SK-N-SH (cell line): Measurements from ENCODE around the gene CIB4. TPM values are rescaled to one million over a fixed set of nuclear protein-coding genes. Genes with fewer than 3 reads are reported as not detected.

Experiments
- CTCF ChIA-PET: fragments of 300-600, 350-600 bp; formaldehyde crosslinking; extraction: SDS; loops from one replicate; lab custom pipeline; 2021; lab: Yijun Ruan, JAX
- POLR2A ChIA-PET: fragments of 350-600 bp; sonication (Branson Sonifier 250); formaldehyde crosslinking; extraction: SDS; loops from one replicate; lab custom pipeline; 2020; ENCODE audit warnings: antibody characterized with exemption, inconsistent platforms; lab: Yijun Ruan, JAX
- DNase-seq: peaks from one replicate; pipeline ENCODE4 v3.0.0; 2012
- H2AFZ ChIP-seq: fragments of 200-600 bp; sonication (generic); 2 replicates; pipeline ENCODE4 v1.8.1; 2016; ENCODE audit warnings: antibody characterized with exemption, mild to moderate bottlenecking, low read depth
- H3F3A ChIP-seq: fragments of 200-600 bp; sonication (generic); replicated peaks from 2 replicates; pipeline ENCODE3; 2016; ENCODE audit warnings: antibody characterized with exemption, mild to moderate bottlenecking; ENCODE audit not compliant: insufficient read depth
- H3K27ac ChIP-seq, 2 experiments: fragments of 200-500 bp in 1 of 2; fragments of 200-600 bp in 1 of 2; sonication (Bioruptor generic) in 1 of 2; sonication (generic), shearing (Covaris generic) in 1 of 2; 2 replicates each; pipeline versions ENCODE4 v1.5.1 to v1.6.1; 2014 to 2016; ENCODE audit warnings: low read depth in 2 of 2, inconsistent platforms in 1 of 2, low read length in 1 of 2, mild to moderate bottlenecking in 1 of 2, mixed read lengths in 1 of 2
- H3K27me3 ChIP-seq: fragments of 200-600 bp; sonication (generic), shearing (Covaris generic); 2 replicates; pipeline ENCODE4 v1.6.1; 2016; ENCODE audit warnings: mixed run types; ENCODE audit not compliant: insufficient read depth
- H3K36me3 ChIP-seq, 2 experiments: fragments of 200-500 bp in 1 of 2; fragments of 200-600 bp in 1 of 2; sonication (Bioruptor generic) in 1 of 2; sonication (generic) in 1 of 2; replicated peaks in 1 of 2; 2 replicates each; pipeline versions ENCODE3 to v1.5.1; 2014 to 2016; ENCODE audit warnings: low read length in 1 of 2, mild to moderate bottlenecking in 1 of 2; ENCODE audit not compliant: insufficient read depth in 2 of 2, control insufficient read depth in 1 of 2
- H3K4me1 ChIP-seq, 2 experiments: fragments of 200-500 bp in 1 of 2; fragments of 200-600 bp in 1 of 2; sonication (Bioruptor generic) in 1 of 2; sonication (generic), shearing (Covaris generic) in 1 of 2; 2 replicates each; pipeline versions ENCODE4 v1.5.1 to v1.6.1; 2014 to 2016; ENCODE audit warnings: low read depth in 1 of 2, low read length in 1 of 2, mixed run types in 1 of 2; ENCODE audit not compliant: insufficient read depth in 2 of 2, control insufficient read depth in 1 of 2
- H3K4me2 ChIP-seq: fragments of 200-600 bp; sonication (generic), shearing (Covaris generic); 2 replicates; pipeline ENCODE4 v1.6.1; 2017; ENCODE audit warnings: mixed run types
- H3K4me3 ChIP-seq, 2 experiments: fragments of 200-500 bp in 1 of 2; fragments of 200-600 bp in 1 of 2; sonication (Bioruptor generic) in 1 of 2; sonication (generic), shearing (Covaris generic) in 1 of 2; 2 replicates each; pipeline versions ENCODE4 v1.5.1 to v1.8.1; 2014 to 2016; ENCODE audit warnings: low read depth in 2 of 2, inconsistent platforms in 1 of 2, low read length in 1 of 2, mild to moderate bottlenecking in 1 of 2, mixed read lengths in 1 of 2, moderate library complexity in 1 of 2
- H3K79me2 ChIP-seq: fragments of 200-600 bp; sonication (generic); 2 replicates; pipeline ENCODE4 v1.8.1; 2017; ENCODE audit warnings: mild to moderate bottlenecking; ENCODE audit not compliant: insufficient read depth
- H3K9ac ChIP-seq: fragments of 200-600 bp; sonication (generic); 2 replicates; pipeline ENCODE4 v1.6.1; 2017; ENCODE audit warnings: mixed run types
- H3K9me2 ChIP-seq: fragments of 200-600 bp; sonication (generic); 2 replicates; pipeline ENCODE4 v1.6.1; 2017; ENCODE audit warnings: mixed run types
- H3K9me3 ChIP-seq: fragments of 200-600 bp; sonication (generic); 2 replicates; pipeline ENCODE4 v1.6.1; 2017; ENCODE audit warnings: mixed run types, mild to moderate bottlenecking, moderate library complexity
- H4K20me1 ChIP-seq: fragments of 200-600 bp; sonication (generic); 2 replicates; pipeline ENCODE4 v1.6.1; 2017; ENCODE audit warnings: mild to moderate bottlenecking, mixed run types; ENCODE audit not compliant: insufficient read depth
- CTCF ChIP-seq: fragments of 200-600 bp; sonication (generic); IDR thresholded peaks from 2 replicates; pipeline ENCODE4 v1.6.1; 2017; ENCODE audit warnings: antibody characterized with exemption, mild to moderate bottlenecking, moderate library complexity
- ELF1 ChIP-seq: IDR thresholded peaks from 2 replicates; pipeline ENCODE4 v1.4.0; 2012
- FOXJ3 ChIP-seq: sonication (generic); formaldehyde crosslinking; IDR thresholded peaks from 2 replicates; pipeline ENCODE4 v1.5.1; 2020; ENCODE audit warnings: mild to moderate bottlenecking, missing genetic modification reagents
- FOXM1 ChIP-seq: IDR thresholded peaks from 2 replicates; pipeline ENCODE4 v1.4.0; 2012; ENCODE audit warnings: low read depth, mild to moderate bottlenecking
- GATA2 ChIP-seq: sonication (generic); formaldehyde crosslinking; IDR thresholded peaks from 2 replicates; pipeline ENCODE4 v1.5.0; 2020; ENCODE audit warnings: mild to moderate bottlenecking, missing genetic modification reagents
- IRF3 ChIP-seq: fragments of 150-350 bp; IDR thresholded peaks from 2 replicates; pipeline ENCODE4 v1.6.1; 2016; ENCODE audit warnings: mild to moderate bottlenecking, low read depth, low read length
- MAX ChIP-seq: IDR thresholded peaks from 2 replicates; pipeline ENCODE4 v1.4.0; 2012; ENCODE audit warnings: low read depth
- MEF2A ChIP-seq: IDR thresholded peaks from 2 replicates; pipeline ENCODE4 v1.4.0; 2012; ENCODE audit warnings: low read depth, borderline replicate concordance
- MXI1 ChIP-seq: IDR thresholded peaks from 2 replicates; pipeline ENCODE4 v1.6.1; 2012; ENCODE audit warnings: mild to moderate bottlenecking, low read depth, low read length, improper control_type of control experiment
- NFIC ChIP-seq: IDR thresholded peaks from 2 replicates; pipeline ENCODE4 v1.4.0; 2012; ENCODE audit warnings: borderline replicate concordance
- POLR2AphosphoS5 ChIP-seq: IDR thresholded peaks from 2 replicates; pipeline ENCODE4 v1.6.1; 2012; ENCODE audit warnings: low read depth, low read length
- RCOR1 ChIP-seq: fragments of 150-350 bp; IDR thresholded peaks from 2 replicates; pipeline ENCODE4 v1.6.1; 2017; ENCODE audit warnings: antibody characterized with exemption, low read length
- RXRA ChIP-seq: IDR thresholded peaks from 2 replicates; pipeline ENCODE4 v1.4.0; 2012; ENCODE audit warnings: low read depth, mild to moderate bottlenecking, borderline replicate concordance
- SIN3A ChIP-seq: IDR thresholded peaks from 2 replicates; pipeline ENCODE4 v1.6.1; 2012; ENCODE audit warnings: low read depth, mild to moderate bottlenecking, low read length, moderate library complexity, borderline replicate concordance
- TCF12 ChIP-seq: IDR thresholded peaks from 2 replicates; pipeline ENCODE4 v1.4.0; 2012
- USF1 ChIP-seq: IDR thresholded peaks from 2 replicates; pipeline ENCODE4 v1.4.0; 2012; ENCODE audit warnings: low read depth, borderline replicate concordance
- YY1 ChIP-seq: IDR thresholded peaks from 2 replicates; pipeline ENCODE4 v1.4.0; 2012; ENCODE audit warnings: low read depth, mild to moderate bottlenecking
- ZBTB33 ChIP-seq: IDR thresholded peaks from 2 replicates; pipeline ENCODE4 v1.4.0; 2012; ENCODE audit warnings: low read depth, borderline replicate concordance
- whole genome bisulfite sequencing: methylation state at CpG from one replicate; pipeline ENCODE4 v1.1.6; 2017; ENCODE audit warnings: low lambda C conversion rate; 5-methylcytosine and 5-hydroxymethylcytosine counted together
- polyA plus RNA-seq, 3 experiments: library from polyadenylated mRNA; depleted of rRNA; stranded (reverse); fragments of >200 nt; gene quantifications; 2 replicates each; pipeline ENCODE4 v1.2.3, GENCODE V29; 2012

CIB4 gene
- polyA plus RNA-seq, 1 of the 3 experiments (the other 2 are of a cell fraction): not detected

GRCh38 chr2:26595146-26595545 is 46.0 kb downstream of the CIB4 start (continued):
- no peak for TF ChIP-seq IRF3
- TF ChIP-seq MXI1: no peak
- TF ChIP-seq MEF2A: no peak
- TF ChIP-seq YY1: no peak
- TF ChIP-seq SIN3A: no peak
- TF ChIP-seq, all 33 proteins: peak for 0

- TF ChIP-seq USF1 (no peak), SIN3A (no peak), POLR2AphosphoS5 (no peak), YY1 (no peak), ZBTB33 (no peak), NFIC (no peak), TCF12 (no peak), RCOR1 (no peak), FOXM1 (no peak), FOXJ3 (CRISPR knock-in tag) (no peak), ELF1 (no peak), CTCF (no peak), IRF3 (no peak), GATA2 (no peak), MEF2A (no peak), RXRA (no peak), MXI1 (no peak), MAX (no peak)
- Histone ChIP-seq H3K27ac (no peak overlapping the region), H2AFZ (no peak overlapping the region; the same call in 1 of the 2 replicates), H3K79me2 (no peaks in the 10 kb centered on the region), H3K4me2 (no peak overlapping the region), H3K9ac (no peak overlapping the region), H3K27me3 (peaks cover 82% of the 10 kb centered on the region), H3K4me3 (no peak overlapping the region), H3F3A (no peaks in the 10 kb centered on the region), H4K20me1 (no peaks in the 10 kb centered on the region), H3K9me3 (no peaks in the 10 kb centered on the region), H3K9me2 (no peaks in the 10 kb centered on the region), H3K36me3 (no peaks in the 10 kb centered on the region), H3K4me1 (peaks cover 0 to 10% of the 10 kb centered on the region in 2 experiments; a peak in 1 of 4 replicates)
- no peak for DNase-seq
- ChIA-PET POLR2A (no interaction called here), CTCF (interaction anchor here (2.5 to 11.9 kb wide), 5 partner anchors 11 to 154 kb away, joined by 7 to 150 read pairs (median 18); no protein-coding TSS in a partner anchor)
- whole genome bisulfite sequencing: 31% methylated on average over 10 of the region's 12 CpGs
These were observed 49.3 kb downstream of the CIB4 start for GRCh38 chr2:26591619-26592505.
